Measurements from ENCODE around the gene HHLA2. TPM values are rescaled to one million over a fixed set of nuclear protein-coding genes. Genes with fewer than 3 reads are reported as not detected.

HHLA2 gene
- total RNA-seq, 1 donor from 2014 or later: 0.26 TPM

- Histone ChIP-seq H3K27me3 (no peaks in the 10 kb centered on the region), H3K9me3 (no peaks in the 10 kb centered on the region), H3K36me3 (no peaks in the 10 kb centered on the region), H3K4me1 (no peaks in the 10 kb centered on the region), H3K27ac (no peak overlapping the region), H3K4me3 (no peak overlapping the region)
- ATAC-seq (no peak), DNase-seq (no peak)
- intact Hi-C loops (cut with DNase I): no loop called here
- TF ChIP-seq CTCF (IDR thresholded peaks at IDR 0.05): no peak
Observed at GRCh38 chr3:108293858-108294257, 2.5 kb upstream of the HHLA2 start.

GRCh38 chr3:108295421-108296175 lies 750 bp upstream of the HHLA2 start:
- Histone ChIP-seq H3K4me3 (no peak overlapping the region), H3K9me3 (no peaks in the 10 kb centered on the region), H3K27me3 (no peaks in the 10 kb centered on the region), H3K4me1 (no peaks in the 10 kb centered on the region), H3K36me3 (no peaks in the 10 kb centered on the region), H3K27ac (no peak overlapping the region)
- no peak for TF ChIP-seq CTCF (IDR thresholded peaks at IDR 0.05)
- intact Hi-C loops (cut with DNase I): no loop called here
- no peak for DNase-seq
- ATAC-seq: no peak

- H3K27me3 ChIP-seq: no peaks in the 10 kb centered on the region
- no peaks in the 10 kb centered on the region for H3K36me3 ChIP-seq
- no peak overlapping the region for H3K4me3 ChIP-seq
- no peaks in the 10 kb centered on the region for H3K9me3 ChIP-seq
- ATAC-seq (peak; percentile 77), DNase-seq (no peak)
- H3K27ac ChIP-seq: peak overlapping the region; percentile 43
- intact Hi-C loops (cut with DNase I): no loop called here
- no peaks in the 10 kb centered on the region for H3K4me1 ChIP-seq
- TF ChIP-seq CTCF (IDR thresholded peaks at IDR 0.05): no peak
Observed at GRCh38 chr3:108297647-108298046, 1.3 kb downstream of the HHLA2 start.

GRCh38 chr3:108298056-108298455 lies 1.7 kb downstream of the HHLA2 start:
- H3K4me3 ChIP-seq: no peak overlapping the region
- DNase-seq (no peak), ATAC-seq (no peak)
- no peaks in the 10 kb centered on the region for H3K4me1 ChIP-seq
- no peaks in the 10 kb centered on the region for H3K36me3 ChIP-seq
- TF ChIP-seq CTCF (IDR thresholded peaks at IDR 0.05): no peak
- no peaks in the 10 kb centered on the region for H3K27me3 ChIP-seq
- intact Hi-C loops (cut with DNase I): no loop called here
- no peaks in the 10 kb centered on the region for H3K9me3 ChIP-seq
- H3K27ac ChIP-seq: peak overlapping the region; percentile 43

- intact Hi-C loops (cut with DNase I): no loop called here
- ATAC-seq (no peak), DNase-seq (no peak)
- Histone ChIP-seq H3K27ac (no peak overlapping the region), H3K27me3 (no peaks in the 10 kb centered on the region), H3K36me3 (no peaks in the 10 kb centered on the region), H3K4me3 (no peak overlapping the region), H3K4me1 (no peaks in the 10 kb centered on the region), H3K9me3 (no peaks in the 10 kb centered on the region)
- TF ChIP-seq CTCF (IDR thresholded peaks at IDR 0.05): no peak
Observed at GRCh38 chr3:108300103-108300849, 3.9 kb downstream of the HHLA2 start.
